GM13977 (cell line): ENCODE data around the gene MUC4.

ENCODE experiments used
- DNase-seq: peaks from one replicate; pipeline ENCODE4 v3.0.0; 2012; ENCODE audit warnings: low spot score
- in situ Hi-C: fragments of 300-500 bp; cut with MboI; formaldehyde crosslinking; loops from one replicate; pipeline ENCODE4 v1.12.0; 2022; ENCODE audit warnings: low sequenced_read_pairs, low pct_unique_long_range_greater_than_20kb, mixed read lengths, inconsistent platforms; ENCODE audit not compliant: unreplicated experiment
- TF ChIP-seq, protein P1 (sequence below): IDR thresholded peaks from 2 replicates; pipeline ENCODE4 v1.5.1; 2012; ENCODE audit warnings: mild to moderate bottlenecking, control low read depth; ENCODE audit not compliant: insufficient read depth; ENCODE audit errors: extremely low read depth, missing control alignments

MUC4 gene

GRCh38 chr3:195811756-195812155, at the start of gene MUC4:
MUC4 (minus strand) TSS chr3:195811929; CDS start chr3:195811817, 112 bp downstream.
- no peak for DNase-seq
- TF ChIP-seq, protein P1, sequence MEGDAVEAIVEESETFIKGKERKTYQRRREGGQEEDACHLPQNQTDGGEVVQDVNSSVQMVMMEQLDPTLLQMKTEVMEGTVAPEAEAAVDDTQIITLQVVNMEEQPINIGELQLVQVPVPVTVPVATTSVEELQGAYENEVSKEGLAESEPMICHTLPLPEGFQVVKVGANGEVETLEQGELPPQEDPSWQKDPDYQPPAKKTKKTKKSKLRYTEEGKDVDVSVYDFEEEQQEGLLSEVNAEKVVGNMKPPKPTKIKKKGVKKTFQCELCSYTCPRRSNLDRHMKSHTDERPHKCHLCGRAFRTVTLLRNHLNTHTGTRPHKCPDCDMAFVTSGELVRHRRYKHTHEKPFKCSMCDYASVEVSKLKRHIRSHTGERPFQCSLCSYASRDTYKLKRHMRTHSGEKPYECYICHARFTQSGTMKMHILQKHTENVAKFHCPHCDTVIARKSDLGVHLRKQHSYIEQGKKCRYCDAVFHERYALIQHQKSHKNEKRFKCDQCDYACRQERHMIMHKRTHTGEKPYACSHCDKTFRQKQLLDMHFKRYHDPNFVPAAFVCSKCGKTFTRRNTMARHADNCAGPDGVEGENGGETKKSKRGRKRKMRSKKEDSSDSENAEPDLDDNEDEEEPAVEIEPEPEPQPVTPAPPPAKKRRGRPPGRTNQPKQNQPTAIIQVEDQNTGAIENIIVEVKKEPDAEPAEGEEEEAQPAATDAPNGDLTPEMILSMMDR, result no peak
- in situ Hi-C loops, result no loop called here

GRCh38 chr3:195860456-195860855, 48.7 kb upstream of the MUC4 start:
- in situ Hi-C loops, result no loop called here
- no peak for DNase-seq
- TF ChIP-seq, protein P1, result no peak

- in situ Hi-C loops, result loop anchor here (10.0 kb wide), 1 partner anchor 55 kb away; no protein-coding TSS in a partner anchor
- no peak for DNase-seq
- TF ChIP-seq, protein P1, result no peak
Observed at GRCh38 chr3:195859846-195860411, 48.2 kb upstream of the MUC4 start.

DNA sequence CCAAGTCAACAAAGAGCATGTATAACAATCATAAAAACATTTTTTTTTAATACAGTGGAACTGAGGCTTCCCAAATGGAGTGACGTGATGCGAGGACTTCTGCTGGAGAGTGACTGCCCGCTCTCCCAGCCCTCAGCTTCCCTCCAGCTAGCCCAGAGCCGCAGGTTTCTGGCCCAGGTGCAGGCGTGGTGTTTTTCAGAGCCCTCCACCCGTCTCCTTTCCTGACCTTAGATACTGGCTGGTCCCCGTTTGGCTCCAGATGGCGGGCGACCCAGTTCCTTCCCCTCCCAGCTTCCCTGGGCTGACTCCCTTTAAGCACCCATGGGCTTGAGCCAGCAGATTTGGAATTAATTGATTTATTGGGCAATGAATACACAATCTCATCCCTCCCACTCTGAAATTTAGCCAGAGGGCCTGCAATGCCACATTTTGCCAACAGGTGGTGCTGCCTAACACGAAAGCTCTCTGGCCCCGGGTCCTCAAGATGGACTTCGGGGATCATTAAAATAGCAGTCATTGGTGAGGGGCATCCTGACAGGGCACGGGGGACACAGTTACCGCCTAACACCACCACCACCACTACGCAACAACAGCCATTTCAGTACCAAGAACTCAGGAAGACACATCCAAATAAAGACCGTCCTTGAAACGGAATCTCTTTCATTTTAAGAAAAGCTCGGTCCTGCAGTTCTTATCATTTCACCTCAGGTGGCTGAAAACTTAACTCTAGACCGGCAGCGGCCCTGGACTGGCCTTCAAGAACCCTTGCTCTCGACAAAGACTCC, 47.5 kb upstream of the MUC4 start:
- in situ Hi-C loops, result loop anchor here (10.0 kb wide), 1 partner anchor 56 kb away; no protein-coding TSS in a partner anchor
- TF ChIP-seq, protein P1, result peak; percentile 95
- DNase-seq, result peak; percentile 91

- TF ChIP-seq, protein P1, result no peak
- DNase-seq, result no peak
- in situ Hi-C loops, result loop anchor here (10.0 kb wide), 1 partner anchor 58 kb away; no protein-coding TSS in a partner anchor
Observed at GRCh38 chr3:195856410-195857084, 44.8 kb upstream of the MUC4 start.

DNA sequence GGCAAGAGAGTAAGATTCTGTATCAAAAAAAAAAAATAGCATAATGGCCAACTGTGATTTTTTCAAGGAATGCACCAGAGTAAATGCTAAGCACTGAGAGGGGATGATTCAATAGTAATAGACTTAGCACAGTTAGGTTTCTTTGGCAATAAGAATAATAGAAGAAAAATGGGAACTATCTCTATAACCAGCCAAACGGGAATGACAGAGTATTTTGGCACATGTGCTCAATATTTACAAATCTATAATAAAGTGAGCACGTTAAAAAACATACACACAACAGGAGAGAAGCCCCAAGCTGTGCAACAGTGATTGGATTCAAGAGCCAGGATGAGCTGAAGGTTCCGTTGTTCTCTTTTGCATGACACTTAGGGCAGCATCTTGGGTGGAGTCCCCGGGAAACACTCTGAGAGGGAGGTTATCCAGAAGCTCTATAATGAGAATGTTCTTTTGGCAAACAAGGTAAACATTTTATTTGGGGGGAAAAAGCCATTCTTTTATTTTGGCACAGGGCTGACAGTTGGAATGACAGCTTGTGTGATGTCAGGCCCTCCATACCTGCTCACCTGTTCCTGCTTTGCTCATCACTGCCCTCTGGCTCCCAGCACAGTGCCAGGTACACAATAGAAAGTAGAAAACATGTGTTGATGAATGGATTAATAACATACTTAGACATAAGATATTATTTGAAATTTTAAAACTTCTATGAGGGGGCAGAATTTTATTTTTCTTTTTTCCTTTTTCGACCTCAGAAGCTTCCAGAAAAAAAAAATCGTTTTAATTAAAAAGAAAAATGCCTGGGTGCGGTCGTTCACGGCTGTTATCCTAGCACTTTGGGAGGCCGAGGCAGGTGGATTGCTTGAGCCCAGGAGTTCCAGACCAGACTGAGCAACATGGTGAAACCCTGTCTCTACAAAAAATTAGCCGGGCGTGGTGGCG, 44.0 kb upstream of the MUC4 start:
- TF ChIP-seq, protein P1, result peak; percentile 21
- DNase-seq, result no peak
- in situ Hi-C loops, result loop anchor here (10.0 kb wide), 1 partner anchor 59 kb away; no protein-coding TSS in a partner anchor
